ENCODE results near the gene TM4SF5.
"Not testable (repeated sequence)": the region's sequence is repeated elsewhere in the genome, so short reads cannot be mapped to it uniquely, and the experiment has no call there.

TM4SF5 gene

DNA sequence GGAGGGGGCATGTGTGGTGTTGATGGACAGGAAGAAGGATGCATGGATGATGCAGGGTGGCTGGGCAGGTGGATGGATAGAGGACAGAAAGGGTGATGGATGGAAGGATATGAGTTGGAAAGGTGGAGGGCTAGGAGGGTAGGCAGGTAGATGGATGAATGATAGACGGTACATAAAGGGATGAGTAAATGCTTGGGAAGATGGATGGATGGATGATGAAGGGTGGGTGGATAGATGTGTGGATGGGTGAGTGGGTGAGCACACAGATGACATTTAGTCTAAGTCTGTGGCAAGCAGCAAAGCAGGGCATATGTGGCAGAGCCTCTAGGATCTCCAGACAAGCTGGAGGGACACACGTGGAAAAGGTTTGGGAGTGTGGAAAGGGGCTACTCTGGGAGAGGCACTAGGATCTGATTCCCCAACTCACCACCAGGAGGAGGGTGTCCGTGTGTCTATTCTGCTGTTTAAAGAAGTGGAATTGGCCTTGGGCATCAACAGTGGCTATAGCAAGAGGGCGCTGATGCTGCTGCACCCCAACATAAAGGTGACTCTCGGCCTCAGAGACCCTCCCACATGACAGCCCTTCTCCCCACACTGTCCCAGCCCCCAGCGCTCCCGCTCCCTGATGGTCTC is 43.5 kb downstream of the TM4SF5 start:
- TF ChIP-seq POLR2AphosphoS5 (IDR thresholded peaks at IDR 0.05; ENCODE audit: low read depth, low read length) (no peak), POLR2A (IDR thresholded peaks at IDR 0.05; ENCODE audit: low read depth, low read length) (no peak), TAF1 (IDR thresholded peaks at IDR 0.05; ENCODE audit: borderline replicate concordance, low read depth, low read length) (no peak)
- FAIRE-seq (no peak), DNase-seq (ENCODE audit: insufficient read length) (no peak)

DNA sequence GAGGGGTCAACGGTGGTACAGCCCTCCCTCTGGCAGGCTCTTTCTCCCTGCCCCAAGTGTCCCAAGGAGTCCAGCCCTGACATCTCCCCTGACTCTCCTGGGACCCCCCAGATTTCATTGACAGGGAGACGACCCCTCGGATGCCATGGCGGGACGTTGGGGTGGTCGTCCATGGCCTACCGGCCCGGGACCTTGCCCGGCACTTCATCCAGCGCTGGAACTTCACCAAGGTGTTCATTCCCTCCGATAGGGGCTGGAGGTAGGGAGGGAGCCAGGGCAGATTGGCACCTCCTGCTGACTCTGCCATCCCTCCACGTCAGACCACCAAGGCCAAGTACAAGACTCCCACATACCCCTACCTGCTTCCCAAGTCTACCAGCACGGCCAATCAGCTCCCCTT is 45.1 kb downstream of the TM4SF5 start:
- TF ChIP-seq TAF1 (IDR thresholded peaks at IDR 0.05; ENCODE audit: borderline replicate concordance, low read depth, low read length) (no peak), POLR2AphosphoS5 (IDR thresholded peaks at IDR 0.05; ENCODE audit: low read depth, low read length) (no peak), POLR2A (IDR thresholded peaks at IDR 0.05; ENCODE audit: low read depth, low read length) (no peak)
- DNase-seq (ENCODE audit: insufficient read length): no peak
- FAIRE-seq: no peak

DNA sequence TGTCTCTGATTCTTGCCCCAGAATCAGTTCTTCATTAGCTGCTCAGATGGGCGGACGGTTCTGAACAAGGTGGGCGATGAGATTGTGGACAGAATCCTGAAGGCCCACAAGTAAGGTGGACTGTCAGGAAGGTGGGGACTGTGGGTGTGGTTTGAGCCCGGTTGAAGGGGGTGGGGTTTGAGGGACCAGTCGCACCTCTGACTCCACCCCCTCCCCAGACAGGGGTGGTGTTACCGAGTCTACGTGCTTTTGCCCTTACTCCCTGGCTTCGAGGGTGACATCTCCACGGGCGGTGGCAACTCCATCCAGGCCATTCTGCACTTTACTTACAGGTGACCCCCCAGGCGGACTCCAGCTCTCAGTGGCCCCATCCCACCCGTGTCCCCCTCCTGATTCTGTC is 46.6 kb downstream of the TM4SF5 start:
- TF ChIP-seq TAF1 (IDR thresholded peaks at IDR 0.05; ENCODE audit: borderline replicate concordance, low read depth, low read length) (no peak), POLR2AphosphoS5 (IDR thresholded peaks at IDR 0.05; ENCODE audit: low read depth, low read length) (no peak), POLR2A (IDR thresholded peaks at IDR 0.05; ENCODE audit: low read depth, low read length) (no peak)
- DNase-seq (ENCODE audit: insufficient read length) (no peak), FAIRE-seq (no peak)

DNA sequence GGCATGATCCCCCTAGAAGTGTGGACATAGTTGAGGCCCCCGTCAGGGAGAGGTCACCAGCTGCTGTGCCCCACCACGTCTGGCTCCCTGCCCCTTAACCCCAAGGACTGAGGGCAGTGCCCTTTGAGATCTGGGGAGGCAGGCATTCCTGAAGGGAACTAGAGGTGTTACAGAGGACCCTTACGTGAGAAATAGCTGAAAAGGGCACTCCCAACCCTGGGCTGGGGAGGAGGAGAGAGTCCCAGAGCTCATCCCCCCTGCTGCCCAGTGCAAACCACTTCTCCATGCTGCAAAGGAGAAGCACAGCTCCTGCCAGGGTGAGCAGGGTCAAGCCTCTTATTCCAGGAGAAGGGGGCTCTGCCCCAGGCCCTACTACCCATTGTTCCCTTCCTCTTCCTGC is 51.1 kb downstream of the TM4SF5 start:
- DNase-seq (ENCODE audit: insufficient read length) (no peak), FAIRE-seq (no peak)
- TF ChIP-seq POLR2A (IDR thresholded peaks at IDR 0.05; ENCODE audit: low read depth, low read length) (no peak), POLR2AphosphoS5 (IDR thresholded peaks at IDR 0.05; ENCODE audit: low read depth, low read length) (no peak), TAF1 (IDR thresholded peaks at IDR 0.05; ENCODE audit: borderline replicate concordance, low read depth, low read length) (no peak)

DNA sequence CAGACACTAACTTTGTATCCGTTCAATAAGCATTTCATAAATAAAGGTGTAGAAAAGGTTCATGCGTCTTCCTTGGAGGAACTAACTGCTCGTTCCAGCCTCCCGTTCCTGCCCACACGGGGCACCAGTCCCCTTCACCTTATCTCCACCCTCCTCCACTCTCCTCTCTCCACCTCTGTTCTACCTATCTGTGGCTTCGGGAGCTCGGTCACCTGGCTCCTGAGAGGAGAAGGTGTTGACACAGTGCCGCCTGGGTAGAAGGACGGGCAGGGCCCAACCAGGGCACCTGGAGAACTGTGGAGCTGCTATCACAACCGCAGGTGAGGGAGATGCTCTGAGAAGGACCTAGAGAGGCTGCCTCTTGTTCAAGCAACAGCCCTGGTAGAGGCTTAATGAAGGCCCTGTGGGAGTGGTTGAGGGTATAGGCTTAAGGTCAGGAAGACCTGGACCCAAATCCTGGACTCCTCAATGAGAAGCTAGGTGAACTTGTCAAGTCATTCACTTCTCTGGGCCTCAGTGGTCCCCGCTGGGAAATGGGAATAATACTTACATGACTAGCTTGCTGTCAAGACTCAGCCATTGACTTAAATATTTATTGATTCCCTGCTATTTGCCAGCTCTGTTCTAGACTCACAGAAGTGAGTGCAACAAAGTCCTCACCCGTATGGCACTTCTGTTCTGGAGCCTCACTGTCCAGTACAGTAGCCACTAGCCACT is 51.8 kb downstream of the TM4SF5 start:
- TF ChIP-seq POLR2A (IDR thresholded peaks at IDR 0.05; ENCODE audit: low read depth, low read length): no peak
- no peak for TF ChIP-seq TAF1 (IDR thresholded peaks at IDR 0.05; ENCODE audit: borderline replicate concordance, low read depth, low read length)
- no peak for TF ChIP-seq POLR2AphosphoS5 (IDR thresholded peaks at IDR 0.05; ENCODE audit: low read depth, low read length)
- no peak for FAIRE-seq
- DNase-seq (ENCODE audit: insufficient read length): no peak

DNA sequence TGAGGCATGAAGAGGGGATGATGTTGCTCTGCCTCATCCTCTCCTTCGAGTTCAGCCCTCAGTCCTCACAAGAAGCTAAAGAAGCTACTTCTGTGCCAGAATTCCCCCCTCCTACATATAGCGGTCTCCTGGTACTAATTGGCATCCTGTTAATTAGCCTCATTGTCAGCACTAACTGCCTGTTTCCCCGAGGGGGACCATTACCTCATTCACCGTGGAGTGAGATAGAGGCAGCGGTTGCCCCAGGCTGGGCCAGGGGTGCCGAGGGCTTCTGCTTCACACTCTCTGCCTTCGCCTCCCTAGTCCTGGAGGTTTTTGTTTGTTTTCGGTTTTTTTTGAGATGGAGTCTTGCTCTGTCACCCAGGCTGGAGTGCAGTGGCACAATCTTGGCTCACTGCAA is 55.7 kb downstream of the TM4SF5 start:
- no peak for DNase-seq (ENCODE audit: insufficient read length)
- FAIRE-seq: no peak
- no peak for TF ChIP-seq POLR2AphosphoS5 (IDR thresholded peaks at IDR 0.05; ENCODE audit: low read depth, low read length)
- TF ChIP-seq TAF1 (IDR thresholded peaks at IDR 0.05; ENCODE audit: borderline replicate concordance, low read depth, low read length): no peak
- no peak for TF ChIP-seq POLR2A (IDR thresholded peaks at IDR 0.05; ENCODE audit: low read depth, low read length)

DNA sequence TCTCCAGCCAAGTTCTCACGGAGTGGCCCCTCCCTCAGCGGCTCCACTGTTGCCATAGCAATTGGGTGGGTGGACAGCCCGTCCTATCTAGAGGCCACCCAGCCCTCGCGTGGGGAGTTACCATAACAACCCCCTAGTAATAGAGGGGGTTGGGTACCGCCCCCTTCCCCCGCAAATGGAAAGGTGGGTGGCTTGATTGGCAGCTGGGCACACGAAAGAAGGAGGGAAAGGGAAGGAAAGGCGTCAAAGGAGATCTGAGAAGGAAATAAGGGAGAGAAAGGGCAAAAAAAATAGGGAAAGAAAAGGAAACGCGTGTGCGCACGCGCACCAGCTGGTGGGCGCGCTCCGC is 61.1 kb downstream of the TM4SF5 start:
- FAIRE-seq; DNase-seq (ENCODE audit: insufficient read length): not testable (repeated sequence)

Measured in GM12892 (cell line).